Bronchial epithelial cell (primary cell): ENCODE data around the gene PPARGC1A. TPM values are rescaled to one million over a fixed set of nuclear protein-coding genes. Genes with fewer than 3 reads are reported as not detected.

Experiments
- DNase-seq: peaks from one replicate; pipeline ENCODE4 v3.0.0-alpha.2; 2010; ENCODE audit warnings: low read depth
- FAIRE-seq: peaks from 2 replicates; lab custom pipeline; 2011; peaks lifted over from hg19 to GRCh38; lab: Jason Lieb, UNC
- H3K27me3 ChIP-seq: 2 replicates; pipeline ENCODE4 v1.5.1; 2011; ENCODE audit warnings: low read length; ENCODE audit not compliant: control insufficient read depth, insufficient read depth
- H3K36me3 ChIP-seq: 2 replicates; pipeline ENCODE4 v1.5.1; 2011; ENCODE audit warnings: low read length; ENCODE audit not compliant: control insufficient read depth, insufficient read depth
- H3K4me3 ChIP-seq: 2 replicates; pipeline ENCODE4 v1.5.1; 2011; ENCODE audit warnings: mild to moderate bottlenecking, low read depth, low read length, control low read depth
- CTCF ChIP-seq: IDR thresholded peaks from 2 replicates; pipeline ENCODE4 v1.5.1; 2011; ENCODE audit warnings: mild to moderate bottlenecking, moderate library complexity, low read length, control low read depth, inconsistent platforms; ENCODE audit not compliant: insufficient read depth, severe bottlenecking
- total RNA-seq: library from RNA; depleted of rRNA; stranded (reverse); fragments of >200 nt; gene quantifications from 2 replicates; pipeline ENCODE4 v1.2.1, GENCODE V29; 2014

Gene PPARGC1A
- total RNA-seq, 1 donor from 2014 or later: 1.6 TPM

- H3K27me3 ChIP-seq: peaks cover 3% of the 10 kb centered on the region
- TF ChIP-seq CTCF: no peak
- DNase-seq (no peak), FAIRE-seq (no peak)
- H3K36me3 ChIP-seq: no peaks in the 10 kb centered on the region
- no peak overlapping the region for H3K4me3 ChIP-seq
These were observed 14.5 kb downstream of the PPARGC1A start for GRCh38 chr4:23875317-23875716.

GRCh38 chr4:23874536-23874901 lies 15.3 kb downstream of the PPARGC1A start:
- FAIRE-seq: no peak
- TF ChIP-seq CTCF: no peak
- peaks cover 3% of the 10 kb centered on the region for H3K27me3 ChIP-seq
- H3K4me3 ChIP-seq: no peak overlapping the region
- no peak for DNase-seq
- no peaks in the 10 kb centered on the region for H3K36me3 ChIP-seq

- Histone ChIP-seq H3K27me3 (peaks cover 3% of the 10 kb centered on the region), H3K4me3 (no peak overlapping the region), H3K36me3 (no peaks in the 10 kb centered on the region)
- DNase-seq (no peak), FAIRE-seq (no peak)
- no peak for TF ChIP-seq CTCF
These were observed 15.9 kb downstream of the PPARGC1A start for GRCh38 chr4:23873717-23874535.

- TF ChIP-seq CTCF: no peak
- DNase-seq (no peak), FAIRE-seq (no peak)
- Histone ChIP-seq H3K36me3 (no peaks in the 10 kb centered on the region), H3K4me3 (no peak overlapping the region), H3K27me3 (peaks cover 3% of the 10 kb centered on the region)
These were observed 18.4 kb downstream of the PPARGC1A start for GRCh38 chr4:23871426-23871825.

- FAIRE-seq: no peak
- TF ChIP-seq CTCF: no peak
- H3K4me3 ChIP-seq: no peak overlapping the region
- no peaks in the 10 kb centered on the region for H3K36me3 ChIP-seq
- DNase-seq: no peak
- H3K27me3 ChIP-seq: no peaks in the 10 kb centered on the region
These were observed 23.3 kb downstream of the PPARGC1A start for GRCh38 chr4:23866450-23867075.
